Measurements from ENCODE around the gene SAMD1.

The SAMD1 gene

GRCh38 chr19:14091081-14091812 is 696 bp upstream of the SAMD1 start:
- H3K79me2 ChIP-seq (ENCODE audit: control insufficient read depth, insufficient read depth, low read length, poor library complexity) = peaks cover 8% of the 10 kb centered on the region
- H4K8ac ChIP-seq (ENCODE audit: low read depth, low read length) = peak overlapping the region; percentile 86
- peak overlapping the region; percentile 84 for H2AFZ ChIP-seq (ENCODE audit: insufficient read depth, low read length, poor library complexity)
- H3K4me2 ChIP-seq (ENCODE audit: low read length) = peak overlapping the region; percentile 82
- H3K27ac ChIP-seq (ENCODE audit: low read depth, low read length) = peak overlapping the region; percentile 94
- H3K9me3 ChIP-seq (ENCODE audit: insufficient read depth, low read depth, low read length) = peaks cover 5% of the 10 kb centered on the region
- H3K27me3 ChIP-seq (ENCODE audit: insufficient read depth, low read length) = no peaks in the 10 kb centered on the region
- H3K9ac ChIP-seq (ENCODE audit: low read length) = peak overlapping the region; percentile 83
- no peak overlapping the region for H2BK12ac ChIP-seq (ENCODE audit: low read length)
- H4K91ac ChIP-seq (ENCODE audit: low read depth, low read length) = peak overlapping the region; percentile 90
- no CpG with 5 or more reads among the region's 72 CpGs for WGBS (ENCODE audit: extremely low coverage, insufficient coverage, insufficient read length)
- peaks cover 16 to 21% of the 10 kb centered on the region in 2 experiments for H3K36me3 ChIP-seq (ENCODE audit: control insufficient read depth in 1 of 2, insufficient read depth in 2 of 2, low read length in 2 of 2)
- peak overlapping the region; percentile 76 for H2BK120ac ChIP-seq (ENCODE audit: insufficient read depth, low read length, poor library complexity)
- peak overlapping the region; percentile 75 for H3K14ac ChIP-seq (ENCODE audit: low read length)
- peak overlapping the region; percentile 67 for H3K18ac ChIP-seq (ENCODE audit: low read length)
- H3K4ac ChIP-seq (ENCODE audit: low read depth, low read length) = peak overlapping the region; percentile 77
- H2BK5ac ChIP-seq (ENCODE audit: low read depth, low read length, poor library complexity) = peak overlapping the region; percentile 89
- no peak overlapping the region for H3K23ac ChIP-seq (ENCODE audit: low read length)
- peaks cover 11% of the 10 kb centered on the region for H3K79me1 ChIP-seq (ENCODE audit: low read length)
- no peak overlapping the region for H2AK5ac ChIP-seq (ENCODE audit: low read length)
- H3K4me1 ChIP-seq (ENCODE audit: control insufficient read depth in 1 of 2, insufficient read depth in 2 of 2, low read length in 2 of 2) = peaks cover 6 to 7% of the 10 kb centered on the region in 2 experiments
- H4K12ac ChIP-seq (ENCODE audit: low read depth, low read length) = peak overlapping the region; percentile 73
- peak overlapping the region; percentile 85 for H3K4me3 ChIP-seq (ENCODE audit: low read depth, low read length)
- DNase-seq = peak; percentile 41 to 57

- peaks cover 5% of the 10 kb centered on the region for H3K9me3 ChIP-seq (ENCODE audit: insufficient read depth, low read depth, low read length)
- H3K23ac ChIP-seq (ENCODE audit: low read length) = no peak overlapping the region
- WGBS (ENCODE audit: extremely low coverage, insufficient coverage, insufficient read length) = no CpG with 5 or more reads among the region's 142 CpGs
- no peak overlapping the region for H2BK12ac ChIP-seq (ENCODE audit: low read length)
- H2BK5ac ChIP-seq (ENCODE audit: low read depth, low read length, poor library complexity) = peak overlapping the region; percentile 19
- peak overlapping the region; percentile 54 for H3K9ac ChIP-seq (ENCODE audit: low read length)
- no peaks in the 10 kb centered on the region for H3K27me3 ChIP-seq (ENCODE audit: insufficient read depth, low read length)
- no peak overlapping the region for H4K12ac ChIP-seq (ENCODE audit: low read depth, low read length)
- peak overlapping the region; percentile 56 for H2BK120ac ChIP-seq (ENCODE audit: insufficient read depth, low read length, poor library complexity)
- H3K36me3 ChIP-seq (ENCODE audit: control insufficient read depth in 1 of 2, insufficient read depth in 2 of 2, low read length in 2 of 2) = peaks cover 15 to 21% of the 10 kb centered on the region in 2 experiments
- H3K14ac ChIP-seq (ENCODE audit: low read length) = peak overlapping the region; percentile 83
- peak overlapping the region; percentile 78 for H3K4me2 ChIP-seq (ENCODE audit: low read length)
- peaks cover 6 to 7% of the 10 kb centered on the region in 2 experiments for H3K4me1 ChIP-seq (ENCODE audit: control insufficient read depth in 1 of 2, insufficient read depth in 2 of 2, low read length in 2 of 2)
- H3K4ac ChIP-seq (ENCODE audit: low read depth, low read length) = peak overlapping the region; percentile 29
- H3K79me2 ChIP-seq (ENCODE audit: control insufficient read depth, insufficient read depth, low read length, poor library complexity) = peaks cover 8% of the 10 kb centered on the region
- peak; percentile 47 to 71 for DNase-seq
- H2AFZ ChIP-seq (ENCODE audit: insufficient read depth, low read length, poor library complexity) = no peak overlapping the region
- no peak overlapping the region for H4K91ac ChIP-seq (ENCODE audit: low read depth, low read length)
- peak overlapping the region; percentile 90 for H3K18ac ChIP-seq (ENCODE audit: low read length)
- peak overlapping the region; percentile 88 for H3K27ac ChIP-seq (ENCODE audit: low read depth, low read length)
- peak overlapping the region; percentile 77 for H4K8ac ChIP-seq (ENCODE audit: low read depth, low read length)
- peak overlapping the region; percentile 91 for H3K4me3 ChIP-seq (ENCODE audit: low read depth, low read length)
- H2AK5ac ChIP-seq (ENCODE audit: low read length) = no peak overlapping the region
- peaks cover 13% of the 10 kb centered on the region for H3K79me1 ChIP-seq (ENCODE audit: low read length)
Observed at GRCh38 chr19:14089662-14090508, 666 bp downstream of the SAMD1 start.

GRCh38 chr19:14089412-14089661 is 1.2 kb downstream of the SAMD1 start:
- no peak overlapping the region for H3K23ac ChIP-seq (ENCODE audit: low read length)
- no CpG with 5 or more reads among the region's 16 CpGs for WGBS (ENCODE audit: extremely low coverage, insufficient coverage, insufficient read length)
- H4K12ac ChIP-seq (ENCODE audit: low read depth, low read length) = no peak overlapping the region
- no peak overlapping the region for H2BK12ac ChIP-seq (ENCODE audit: low read length)
- H3K18ac ChIP-seq (ENCODE audit: low read length) = peak overlapping the region; percentile 15
- no peak overlapping the region for H4K91ac ChIP-seq (ENCODE audit: low read depth, low read length)
- peak overlapping the region; percentile 45 for H3K14ac ChIP-seq (ENCODE audit: low read length)
- no peak overlapping the region for H2BK5ac ChIP-seq (ENCODE audit: low read depth, low read length, poor library complexity)
- H3K27me3 ChIP-seq (ENCODE audit: insufficient read depth, low read length) = no peaks in the 10 kb centered on the region
- H3K4me3 ChIP-seq (ENCODE audit: low read depth, low read length) = peak overlapping the region; percentile 91
- H2AFZ ChIP-seq (ENCODE audit: insufficient read depth, low read length, poor library complexity) = no peak overlapping the region
- peak overlapping the region; percentile 22 for H4K8ac ChIP-seq (ENCODE audit: low read depth, low read length)
- peak overlapping the region; percentile 38 for H3K27ac ChIP-seq (ENCODE audit: low read depth, low read length)
- H2BK120ac ChIP-seq (ENCODE audit: insufficient read depth, low read length, poor library complexity) = no peak overlapping the region
- peak overlapping the region; percentile 78 for H3K4me2 ChIP-seq (ENCODE audit: low read length)
- peaks cover 5% of the 10 kb centered on the region for H3K9me3 ChIP-seq (ENCODE audit: insufficient read depth, low read depth, low read length)
- H3K4ac ChIP-seq (ENCODE audit: low read depth, low read length) = peak overlapping the region; percentile 29
- peaks cover 8% of the 10 kb centered on the region for H3K79me2 ChIP-seq (ENCODE audit: control insufficient read depth, insufficient read depth, low read length, poor library complexity)
- H3K36me3 ChIP-seq (ENCODE audit: control insufficient read depth in 1 of 2, insufficient read depth in 2 of 2, low read length in 2 of 2) = peaks cover 15 to 21% of the 10 kb centered on the region in 2 experiments
- DNase-seq = peak in 1 of 2 donors; percentile 25
- peaks cover 6 to 7% of the 10 kb centered on the region in 2 experiments for H3K4me1 ChIP-seq (ENCODE audit: control insufficient read depth in 1 of 2, insufficient read depth in 2 of 2, low read length in 2 of 2)
- H3K9ac ChIP-seq (ENCODE audit: low read length) = no peak overlapping the region
- peaks cover 13% of the 10 kb centered on the region for H3K79me1 ChIP-seq (ENCODE audit: low read length)
- H2AK5ac ChIP-seq (ENCODE audit: low read length) = no peak overlapping the region

GRCh38 chr19:14088634-14089411 is 1.7 kb downstream of the SAMD1 start:
- Histone ChIP-seq H3K14ac (ENCODE audit: low read length) (no peak overlapping the region), H3K23ac (ENCODE audit: low read length) (no peak overlapping the region), H4K12ac (ENCODE audit: low read depth, low read length) (peak overlapping the region; percentile 6), H3K9me3 (ENCODE audit: insufficient read depth, low read depth, low read length) (peaks cover 5% of the 10 kb centered on the region), H3K4me2 (ENCODE audit: low read length) (peak overlapping the region; percentile 78), H3K4me3 (ENCODE audit: low read depth, low read length) (no peak overlapping the region), H2AFZ (ENCODE audit: insufficient read depth, low read length, poor library complexity) (no peak overlapping the region), H3K9ac (ENCODE audit: low read length) (no peak overlapping the region), H2BK12ac (ENCODE audit: low read length) (no peak overlapping the region), H3K79me2 (ENCODE audit: control insufficient read depth, insufficient read depth, low read length, poor library complexity) (peaks cover 8% of the 10 kb centered on the region), H3K36me3 (ENCODE audit: control insufficient read depth in 1 of 2, insufficient read depth in 2 of 2, low read length in 2 of 2) (peaks cover 15 to 21% of the 10 kb centered on the region in 2 experiments), H3K4me1 (ENCODE audit: control insufficient read depth in 1 of 2, insufficient read depth in 2 of 2, low read length in 2 of 2) (peaks cover 6 to 7% of the 10 kb centered on the region in 2 experiments), H3K27me3 (ENCODE audit: insufficient read depth, low read length) (no peaks in the 10 kb centered on the region), H4K8ac (ENCODE audit: low read depth, low read length) (no peak overlapping the region), H3K18ac (ENCODE audit: low read length) (peak overlapping the region; percentile 5), H2BK5ac (ENCODE audit: low read depth, low read length, poor library complexity) (no peak overlapping the region), H3K4ac (ENCODE audit: low read depth, low read length) (no peak overlapping the region), H3K27ac (ENCODE audit: low read depth, low read length) (no peak overlapping the region), H2AK5ac (ENCODE audit: low read length) (no peak overlapping the region), H2BK120ac (ENCODE audit: insufficient read depth, low read length, poor library complexity) (no peak overlapping the region), H4K91ac (ENCODE audit: low read depth, low read length) (no peak overlapping the region), H3K79me1 (ENCODE audit: low read length) (peaks cover 13% of the 10 kb centered on the region)
- no CpG with 5 or more reads among the region's 30 CpGs for WGBS (ENCODE audit: extremely low coverage, insufficient coverage, insufficient read length)
- DNase-seq = no peak
